ENCODE results near the gene GAN.

Gene GAN

GRCh38 chr16:81408409-81408950 is 93.7 kb downstream of the GAN start:
- Histone ChIP-seq H3K9me2 (replicated peaks; ENCODE audit: control insufficient read depth, low read length) (no peaks in the 10 kb centered on the region), H3K27me3 (ENCODE audit: control insufficient read depth, low read length) (peaks cover 21% of the 10 kb centered on the region), H4K20me1 (ENCODE audit: control insufficient read depth, insufficient read depth, low read depth, low read length) (no peaks in the 10 kb centered on the region), H3F3A (ENCODE audit: control insufficient read depth, insufficient read depth) (no peaks in the 10 kb centered on the region), H3K4me2 (ENCODE audit: low read length) (no peak overlapping the region), H3K36me3 (ENCODE audit: control insufficient read depth, low read length) (no peaks in the 10 kb centered on the region), H3K4me3 (ENCODE audit: low read length) (no peak overlapping the region), H3K9me3 (ENCODE audit: control insufficient read depth, insufficient read depth, low read length) (no peaks in the 10 kb centered on the region), H3K27ac (ENCODE audit: low read depth, low read length) (no peak overlapping the region), H3K4me1 (ENCODE audit: control insufficient read depth, low read length) (peaks cover 17% of the 10 kb centered on the region), H3K79me2 (ENCODE audit: control insufficient read depth, low read length) (no peaks in the 10 kb centered on the region)
- TF ChIP-seq EZH2phosphoT487 (IDR thresholded peaks at IDR 0.05; ENCODE audit: borderline replicate concordance, low read length), result no peak
- no peak for TF ChIP-seq CTCF (IDR thresholded peaks at IDR 0.05; ENCODE audit: low read depth, low read length, poor library complexity, severe bottlenecking)

GRCh38 chr16:81409016-81409556 is 94.3 kb downstream of the GAN start:
- no peak for TF ChIP-seq EZH2phosphoT487 (IDR thresholded peaks at IDR 0.05; ENCODE audit: borderline replicate concordance, low read length)
- TF ChIP-seq CTCF (IDR thresholded peaks at IDR 0.05; ENCODE audit: low read depth, low read length, poor library complexity, severe bottlenecking), result no peak
- Histone ChIP-seq H3K27me3 (ENCODE audit: control insufficient read depth, low read length) (peaks cover 21% of the 10 kb centered on the region), H3K4me1 (ENCODE audit: control insufficient read depth, low read length) (peaks cover 11% of the 10 kb centered on the region), H3K9me3 (ENCODE audit: control insufficient read depth, insufficient read depth, low read length) (no peaks in the 10 kb centered on the region), H3K27ac (ENCODE audit: low read depth, low read length) (no peak overlapping the region), H3K36me3 (ENCODE audit: control insufficient read depth, low read length) (no peaks in the 10 kb centered on the region), H3K4me3 (ENCODE audit: low read length) (no peak overlapping the region), H3F3A (ENCODE audit: control insufficient read depth, insufficient read depth) (no peaks in the 10 kb centered on the region), H3K4me2 (ENCODE audit: low read length) (no peak overlapping the region), H4K20me1 (ENCODE audit: control insufficient read depth, insufficient read depth, low read depth, low read length) (no peaks in the 10 kb centered on the region), H3K9me2 (replicated peaks; ENCODE audit: control insufficient read depth, low read length) (no peaks in the 10 kb centered on the region), H3K79me2 (ENCODE audit: control insufficient read depth, low read length) (no peaks in the 10 kb centered on the region)

GRCh38 chr16:81410643-81411293 is 96.0 kb downstream of the GAN start:
- no peaks in the 10 kb centered on the region for H3K79me2 ChIP-seq (ENCODE audit: control insufficient read depth, low read length)
- no peak overlapping the region for H3K4me3 ChIP-seq (ENCODE audit: low read length)
- peaks cover 18% of the 10 kb centered on the region for H3K4me1 ChIP-seq (ENCODE audit: control insufficient read depth, low read length)
- H3K27ac ChIP-seq (ENCODE audit: low read depth, low read length), result no peak overlapping the region
- no peak overlapping the region for H3K4me2 ChIP-seq (ENCODE audit: low read length)
- no peaks in the 10 kb centered on the region for H3K9me2 ChIP-seq (replicated peaks; ENCODE audit: control insufficient read depth, low read length)
- H3K9me3 ChIP-seq (ENCODE audit: control insufficient read depth, insufficient read depth, low read length), result no peaks in the 10 kb centered on the region
- no peaks in the 10 kb centered on the region for H3K36me3 ChIP-seq (ENCODE audit: control insufficient read depth, low read length)
- H4K20me1 ChIP-seq (ENCODE audit: control insufficient read depth, insufficient read depth, low read depth, low read length), result no peaks in the 10 kb centered on the region
- H3K27me3 ChIP-seq (ENCODE audit: control insufficient read depth, low read length), result peaks cover 21% of the 10 kb centered on the region
- H3F3A ChIP-seq (ENCODE audit: control insufficient read depth, insufficient read depth), result no peaks in the 10 kb centered on the region
- TF ChIP-seq EZH2phosphoT487 (IDR thresholded peaks at IDR 0.05; ENCODE audit: borderline replicate concordance, low read length) (no peak), CTCF (IDR thresholded peaks at IDR 0.05; ENCODE audit: low read depth, low read length, poor library complexity, severe bottlenecking) (no peak)
